Activated CD4-positive, alpha-beta T cell treated with anti-CD3 and anti-CD28 coated beads, Interleukin-2, amount 50 U/mL, for 1 hour (primary cell): ENCODE results near the gene OSBPL7.
A peak's percentile ranks its signal among the peaks of the same experiment; 100 is the strongest.

ENCODE experiments used
- DNase-seq: peaks from one replicate; pipeline ENCODE4 v3.0.0-alpha.2; 2020

Gene OSBPL7

DNA sequence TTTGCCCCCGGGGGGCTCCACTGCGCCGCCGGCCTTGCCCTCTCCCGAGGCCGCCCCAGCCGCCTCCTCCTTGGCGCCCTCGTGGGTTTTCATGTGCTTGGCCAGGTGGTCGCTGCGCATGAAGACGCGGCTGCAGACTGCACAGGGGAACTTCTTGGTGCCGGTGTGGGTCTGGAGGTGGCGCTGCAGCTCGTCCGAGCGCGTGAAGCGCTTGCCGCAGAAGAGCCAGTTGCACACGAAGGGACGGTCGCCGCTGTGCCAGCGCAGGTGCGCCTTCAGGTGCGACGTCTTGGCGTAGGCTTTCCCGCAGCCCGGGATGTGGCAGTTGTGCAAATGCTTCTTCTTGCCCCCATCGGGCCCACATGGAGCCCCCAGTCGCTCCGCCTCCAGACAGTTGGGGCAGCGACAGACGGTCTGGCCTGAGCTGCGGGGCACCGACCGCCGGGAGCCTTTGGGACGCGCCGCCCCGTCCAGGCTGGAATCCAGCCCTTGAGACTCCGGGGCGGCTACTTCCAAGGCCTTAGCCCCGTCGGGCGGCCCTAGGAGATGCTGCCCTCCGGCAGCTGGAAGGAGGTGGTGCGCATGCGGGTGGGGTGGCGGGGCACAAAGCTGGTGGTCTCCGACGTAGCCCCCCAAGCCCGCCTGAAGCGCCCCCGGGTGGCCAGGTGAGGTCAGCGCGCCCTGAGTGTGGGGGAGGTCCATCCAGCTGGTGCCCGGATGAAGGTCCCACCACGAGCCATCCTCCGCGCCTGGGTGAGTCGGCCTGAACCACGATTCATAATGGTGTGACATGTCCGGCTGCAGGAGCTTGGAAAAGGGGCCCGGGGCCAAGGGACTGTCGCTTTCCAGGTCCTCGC, 26.0 kb upstream of the OSBPL7 start:
- DNase-seq = peak; percentile 29

DNA sequence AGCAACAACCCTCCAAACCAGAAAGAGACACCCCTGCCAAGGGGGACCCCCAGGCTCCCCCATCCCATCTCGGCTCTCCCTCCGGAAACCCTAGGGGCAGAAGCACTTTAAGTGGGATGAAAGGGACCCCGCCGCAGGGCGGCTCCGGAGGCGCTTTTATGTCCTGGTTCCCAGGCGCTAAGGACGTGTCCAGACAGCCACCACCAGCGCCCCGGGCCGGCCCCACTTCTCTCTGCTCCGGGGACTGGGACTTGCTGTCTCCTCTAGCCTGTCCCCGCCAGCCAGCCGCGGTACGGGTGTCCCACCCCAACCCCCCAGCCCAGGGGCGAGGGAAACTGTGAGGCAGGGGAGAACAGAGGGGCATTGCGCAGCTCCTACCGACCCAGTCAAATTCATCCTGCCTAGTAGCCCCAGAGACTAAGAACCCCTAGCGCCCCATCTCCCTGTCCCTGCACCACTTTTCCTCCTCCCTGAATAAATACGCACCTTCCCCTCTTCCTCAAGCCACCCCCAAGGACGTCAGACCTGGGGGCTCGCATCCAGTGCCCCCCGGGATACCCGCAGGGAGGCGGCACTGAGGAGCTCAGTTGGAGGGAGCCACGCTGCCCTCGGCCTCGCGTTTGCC, 25.2 kb upstream of the OSBPL7 start:
- DNase-seq = no peak

DNA sequence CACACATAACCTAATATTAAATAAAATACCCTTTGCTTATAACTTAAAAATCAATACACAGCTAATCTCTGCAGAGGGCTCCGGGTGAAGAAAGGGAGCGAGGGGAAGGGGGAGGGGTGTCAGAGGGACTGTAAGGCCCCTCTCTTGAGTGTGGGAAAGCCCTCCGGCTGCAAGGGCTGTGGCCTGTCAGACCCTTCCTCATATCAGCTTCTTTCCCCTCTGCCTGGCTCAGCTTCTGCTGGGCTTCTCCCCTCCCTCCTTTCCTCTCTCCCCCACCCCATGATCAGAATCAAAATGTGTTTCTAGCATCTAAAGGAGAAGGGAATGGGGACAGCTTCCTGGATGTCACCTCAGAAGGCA, 24.1 kb upstream of the OSBPL7 start:
- DNase-seq = no peak

DNA sequence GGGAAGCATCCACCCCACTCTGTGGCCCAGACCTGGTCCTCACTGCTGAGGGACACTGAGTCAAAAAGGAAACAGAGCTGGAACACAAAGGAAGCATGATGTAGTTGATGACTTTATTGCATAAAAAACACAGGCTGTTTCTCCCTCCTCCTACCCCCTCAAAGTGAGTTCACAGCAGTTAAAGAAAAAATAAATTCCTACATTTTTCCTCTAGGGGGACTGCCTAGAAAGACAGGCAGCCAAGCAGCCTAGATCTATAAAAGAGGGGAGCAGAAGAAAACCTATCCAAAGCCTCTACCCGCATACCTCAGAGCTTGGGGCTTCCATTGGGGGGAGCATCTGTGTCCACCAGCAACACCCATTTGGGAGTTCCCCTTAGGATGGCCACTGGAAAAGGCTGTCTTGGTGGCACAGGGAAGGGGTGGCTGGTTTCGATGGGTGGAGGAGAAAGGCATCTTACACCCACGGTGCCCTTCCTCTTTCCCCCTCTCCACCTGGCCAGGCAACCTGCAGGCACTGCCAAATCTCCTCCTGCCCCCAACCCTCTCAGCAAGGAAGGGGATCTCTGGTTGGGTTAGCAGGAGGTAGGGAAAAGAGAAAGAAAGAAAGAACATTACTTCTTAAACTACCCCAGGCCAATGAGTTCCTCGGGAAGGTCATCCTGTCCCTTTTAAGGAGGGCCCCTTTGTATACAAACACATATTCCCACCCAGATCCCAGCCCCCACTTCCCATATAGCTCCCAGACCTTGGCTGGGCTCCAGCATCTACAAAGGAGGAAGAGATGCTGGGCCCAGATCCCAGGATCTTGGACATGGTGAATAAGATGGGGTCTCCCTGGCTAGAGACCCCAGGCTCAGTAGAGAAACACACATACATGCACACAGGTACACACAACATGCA, 23.5 kb upstream of the OSBPL7 start:
- DNase-seq = no peak

DNA sequence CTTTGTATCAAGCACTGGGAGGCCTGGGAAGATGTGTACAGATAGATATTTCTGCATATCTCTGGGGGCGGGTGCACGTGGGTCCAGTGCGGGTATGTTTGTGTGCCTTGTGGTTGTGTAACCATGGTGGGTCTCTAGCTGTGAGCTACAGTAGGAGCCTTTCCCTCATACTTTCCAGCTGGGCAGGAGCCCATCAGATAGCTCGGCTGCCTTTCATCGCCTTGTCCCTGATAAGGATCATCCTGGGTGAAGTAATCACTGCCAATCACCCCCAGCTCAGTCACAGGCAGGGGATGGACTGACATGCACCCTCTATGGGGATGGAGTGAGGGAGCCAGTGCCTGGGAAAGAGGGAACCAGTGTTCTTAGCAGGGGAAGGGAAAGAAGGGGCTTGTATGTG, 22.6 kb upstream of the OSBPL7 start:
- no peak for DNase-seq

DNA sequence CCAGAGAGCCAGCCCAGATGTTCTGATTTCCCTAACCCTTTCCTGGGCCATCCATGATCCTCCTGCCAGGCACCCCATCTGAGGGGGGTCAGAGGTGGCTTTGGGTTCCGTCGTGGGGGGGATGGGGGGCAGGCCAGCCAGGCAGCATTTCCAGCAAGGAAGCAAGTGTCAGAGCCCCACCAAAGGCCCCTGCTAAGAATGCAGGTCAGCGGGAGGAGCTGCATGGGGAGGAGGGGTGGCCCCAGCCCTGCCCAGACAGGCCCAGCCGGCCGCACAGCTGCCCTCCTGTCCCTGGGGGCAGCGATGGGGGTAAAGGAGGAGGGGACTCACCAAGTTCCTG, 21.8 kb upstream of the OSBPL7 start:
- no peak for DNase-seq

DNA sequence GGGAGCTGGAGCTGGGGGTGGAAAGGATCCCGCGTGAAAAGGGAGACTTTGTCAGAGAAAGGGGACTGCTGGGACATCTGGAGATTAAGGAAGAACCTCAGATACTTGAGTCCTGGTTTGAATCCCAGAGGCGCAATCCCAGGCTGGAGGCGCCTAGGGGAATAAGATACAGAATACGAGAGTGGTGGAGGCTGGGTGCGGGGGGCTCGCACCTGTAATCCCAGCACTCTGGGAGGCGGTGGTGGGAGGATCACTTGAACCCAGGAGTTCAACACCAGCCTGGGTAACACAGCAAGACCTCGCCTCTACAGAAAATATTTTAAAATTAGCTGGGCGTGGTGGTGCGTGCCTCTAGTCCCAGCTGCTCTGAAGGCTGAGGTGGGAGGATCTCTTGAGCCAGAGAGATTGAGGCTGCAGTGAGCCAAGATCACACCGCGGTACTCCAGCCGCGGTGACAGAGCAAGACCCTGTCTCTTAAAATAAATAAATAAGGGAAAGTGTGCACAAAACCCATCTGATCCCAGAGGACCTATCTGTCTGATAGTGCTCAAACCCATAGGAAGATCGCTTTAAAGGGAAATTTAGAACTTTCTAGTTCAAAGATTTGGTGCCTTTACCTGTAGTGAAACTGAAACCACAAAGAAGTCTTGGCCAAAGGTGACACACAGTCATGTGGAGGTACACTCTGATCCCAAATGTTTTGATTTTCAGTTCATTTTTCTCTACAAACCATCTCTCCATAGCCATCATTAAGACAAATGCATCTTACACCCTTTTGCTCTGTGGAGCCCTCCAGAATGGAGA, 20.1 kb upstream of the OSBPL7 start:
- no peak for DNase-seq

DNA sequence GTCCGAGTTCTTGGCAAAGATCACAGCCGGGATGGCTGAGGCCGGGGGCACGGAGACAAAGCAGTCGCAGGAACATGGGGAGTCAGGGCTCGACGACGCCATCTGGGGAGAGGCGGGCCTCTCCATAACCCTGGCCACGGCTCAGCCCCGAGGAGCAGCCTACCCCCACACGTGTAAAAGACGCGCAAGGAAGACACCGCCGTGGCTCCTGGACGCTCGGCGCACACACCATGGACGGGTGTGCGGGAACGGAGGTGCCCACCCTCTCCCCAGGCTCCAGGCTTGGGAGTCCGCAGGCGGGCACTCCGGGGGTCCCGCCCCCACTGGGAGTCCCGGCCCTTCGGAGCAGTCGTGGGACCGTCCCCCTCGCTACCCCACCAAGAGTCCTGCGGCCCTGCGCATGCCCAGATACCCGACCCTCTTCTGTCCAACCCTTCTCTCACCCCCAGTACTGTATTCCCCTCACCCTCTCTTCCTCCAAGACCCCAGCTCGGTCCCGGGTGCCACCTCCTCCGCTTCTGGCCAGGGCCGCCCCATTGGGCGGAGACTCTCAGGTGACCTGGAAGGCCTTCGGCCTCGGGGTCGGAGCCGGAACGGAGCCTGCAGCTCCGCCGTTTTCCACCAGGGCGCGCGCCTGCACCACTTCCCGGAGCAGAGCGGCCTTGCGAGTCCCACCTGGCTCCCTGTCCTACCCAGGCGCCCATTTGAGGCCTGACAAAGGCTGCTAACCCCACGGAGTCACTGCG, 19.3 kb upstream of the OSBPL7 start, which contains the start of gene SCRN2:
SCRN2 (minus strand) TSS at position 532 of the 746 bp plus-strand sequence; CDS start at position 102, 430 bp downstream.
- DNase-seq = peak; percentile 84

DNA sequence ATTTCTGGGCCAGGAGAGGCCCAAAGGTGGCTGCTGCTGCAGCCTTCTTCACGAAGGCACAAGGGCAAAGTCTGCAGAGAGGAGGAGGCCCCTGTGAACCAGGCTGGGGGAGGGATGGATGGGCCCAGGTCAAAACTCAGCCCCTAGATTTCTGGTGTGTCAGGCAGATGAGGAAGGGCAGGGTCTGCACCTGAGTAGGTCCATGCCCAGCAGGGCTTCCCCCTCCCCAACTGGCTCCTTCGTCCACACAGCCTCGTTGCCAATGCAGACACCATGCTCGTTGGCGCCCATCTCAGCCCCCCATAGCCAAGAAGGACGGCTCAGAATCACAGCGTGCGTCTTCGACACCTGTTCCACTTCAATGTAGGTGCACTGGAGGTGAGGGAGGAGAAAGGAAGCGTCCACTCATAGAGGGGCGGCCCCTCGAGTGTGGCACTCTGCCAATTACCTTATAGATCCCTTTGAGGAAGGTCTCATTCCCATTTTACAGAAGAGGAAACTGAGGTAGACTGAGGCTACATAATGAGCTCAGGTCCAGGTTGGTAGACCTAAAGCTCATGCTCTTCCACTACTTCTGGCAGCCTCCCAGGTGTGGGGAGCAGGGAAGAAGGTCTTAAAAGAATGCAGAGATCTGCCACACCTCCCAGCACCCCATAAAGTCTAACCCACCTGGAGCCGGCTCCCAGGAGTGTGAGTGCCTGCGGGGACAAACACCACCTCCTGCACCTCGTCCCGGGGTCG, 18.6 kb upstream of the OSBPL7 start:
- DNase-seq = no peak

DNA sequence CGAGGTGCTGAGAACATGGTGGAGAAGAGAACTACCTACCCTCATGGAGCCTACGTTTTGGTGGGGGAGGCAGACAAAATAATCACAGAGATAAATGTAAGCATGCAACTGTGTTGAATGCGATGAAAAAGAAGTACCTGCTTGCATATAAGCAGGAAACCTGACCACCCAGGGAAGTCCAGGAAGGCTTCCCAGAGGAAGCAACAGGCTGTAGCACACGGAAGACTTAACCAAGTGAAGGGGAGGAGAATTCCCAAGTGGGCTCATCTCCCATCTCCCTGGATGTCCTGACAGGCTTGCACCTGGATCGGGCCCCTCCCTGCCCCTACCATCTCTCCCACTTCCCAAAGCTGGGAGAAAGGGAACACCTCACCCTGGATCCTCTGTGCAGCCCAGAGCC, 17.5 kb upstream of the OSBPL7 start:
- DNase-seq = no peak

DNA sequence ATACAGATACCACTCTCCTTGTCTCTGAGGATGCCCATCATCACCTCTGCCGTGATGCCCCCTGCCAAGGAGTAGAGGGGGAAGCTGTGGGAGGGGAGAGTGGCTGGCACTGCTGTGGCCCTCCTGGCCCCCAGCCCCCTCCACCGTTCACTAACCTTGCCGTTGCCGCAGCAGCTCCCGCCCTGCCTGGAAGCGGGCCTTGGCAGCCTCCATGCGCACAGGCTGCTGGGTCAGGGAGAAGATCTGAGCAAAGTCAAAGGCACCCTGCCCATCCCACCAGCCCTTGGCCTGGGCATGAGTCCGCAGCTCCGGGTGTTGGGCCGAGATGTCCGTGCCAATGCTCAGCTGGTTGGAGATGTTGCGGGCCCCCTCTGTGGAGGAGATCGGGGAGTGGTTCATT, 17.0 kb upstream of the OSBPL7 start:
- DNase-seq = no peak

DNA sequence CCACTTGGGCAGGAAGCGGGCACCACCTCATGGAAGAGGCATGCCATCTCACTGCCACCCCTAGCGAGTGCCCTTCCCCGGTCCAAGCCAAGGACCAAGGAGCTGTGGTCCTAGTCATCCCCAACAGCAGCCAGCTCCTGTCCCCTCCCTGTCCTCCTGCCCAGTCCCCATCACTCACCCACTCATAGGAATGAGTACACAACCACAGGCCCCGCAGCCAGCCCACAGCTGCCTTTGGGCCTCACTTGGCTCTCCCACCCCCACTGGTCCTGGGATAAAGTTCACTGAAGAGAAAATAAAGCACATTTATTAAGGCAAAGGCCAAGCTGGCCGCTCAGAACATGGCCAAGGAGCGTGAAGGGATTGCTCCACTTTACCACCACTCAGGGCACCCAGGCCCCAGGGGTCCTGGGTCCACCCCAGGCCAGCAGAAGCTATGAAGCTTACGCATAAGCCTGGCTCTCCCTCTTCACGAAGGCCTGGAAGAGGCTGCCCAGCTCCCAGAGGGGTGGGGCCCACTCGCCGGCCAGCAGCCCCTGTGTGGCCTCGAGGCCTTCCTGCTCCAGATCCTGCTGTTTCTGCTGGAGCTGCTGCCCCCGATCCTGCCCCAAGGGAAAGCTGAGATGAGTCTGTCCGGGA, 15.9 kb upstream of the OSBPL7 start:
- no peak for DNase-seq

DNA sequence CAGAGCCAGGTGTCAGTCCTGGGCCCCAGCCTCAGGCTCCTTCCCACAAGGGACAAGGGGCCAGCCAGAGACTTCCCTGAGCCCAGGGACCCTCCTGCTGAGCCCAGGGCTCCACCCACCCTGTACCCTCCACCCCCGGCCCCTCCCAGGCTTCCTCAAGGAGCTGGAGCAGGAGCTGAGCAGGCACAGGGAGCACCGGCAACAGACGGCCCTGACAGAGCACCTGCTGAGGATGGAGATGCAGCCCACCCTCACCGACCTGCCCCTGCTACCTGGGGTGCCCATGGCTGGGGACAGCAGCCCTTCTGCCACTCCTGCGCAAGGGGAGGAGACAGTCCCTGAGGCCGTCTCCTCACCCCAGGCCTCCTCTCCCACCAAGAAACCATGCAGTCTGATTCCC, 15.0 kb upstream of the OSBPL7 start:
- DNase-seq = no peak

DNA sequence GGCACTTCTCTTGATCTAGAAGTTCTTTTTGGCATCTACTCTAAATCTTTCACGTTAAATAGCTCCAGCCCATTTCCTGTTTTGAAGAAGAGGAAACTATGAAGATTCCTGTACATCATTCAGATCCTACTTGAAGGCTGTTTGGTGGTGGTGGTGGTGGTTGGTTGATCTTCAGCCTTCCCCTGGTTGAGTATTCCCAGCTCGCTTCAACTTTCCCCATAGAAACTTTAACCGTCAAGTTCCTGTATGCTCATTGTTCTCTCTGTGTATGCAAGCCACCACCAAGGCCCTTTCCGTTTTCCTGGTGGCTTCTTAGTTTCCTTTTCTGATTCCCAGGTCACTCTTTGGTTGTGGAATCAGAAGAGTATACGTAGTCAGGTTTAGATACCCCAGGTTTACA, 13.2 kb upstream of the OSBPL7 start:
- DNase-seq = no peak

DNA sequence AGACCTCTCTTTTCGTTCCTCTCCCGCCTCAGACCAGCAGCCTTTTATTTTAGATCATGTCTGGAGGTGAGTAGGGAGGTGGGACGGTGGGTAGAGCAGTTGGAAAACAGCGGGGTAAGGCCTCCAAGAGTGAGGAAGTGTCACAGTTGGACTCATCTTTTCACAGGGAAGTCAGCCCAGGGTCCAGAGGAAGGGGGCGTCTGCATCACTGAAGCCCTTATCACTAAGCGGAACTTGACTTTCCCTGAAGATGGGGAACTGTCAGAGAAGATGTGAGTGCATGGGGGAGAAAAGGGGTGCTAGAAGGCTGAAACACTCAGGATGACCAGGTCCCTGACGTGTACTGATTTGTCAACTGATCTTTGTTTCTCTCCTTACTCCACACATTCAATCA, 10.3 kb upstream of the OSBPL7 start:
- DNase-seq = no peak

DNA sequence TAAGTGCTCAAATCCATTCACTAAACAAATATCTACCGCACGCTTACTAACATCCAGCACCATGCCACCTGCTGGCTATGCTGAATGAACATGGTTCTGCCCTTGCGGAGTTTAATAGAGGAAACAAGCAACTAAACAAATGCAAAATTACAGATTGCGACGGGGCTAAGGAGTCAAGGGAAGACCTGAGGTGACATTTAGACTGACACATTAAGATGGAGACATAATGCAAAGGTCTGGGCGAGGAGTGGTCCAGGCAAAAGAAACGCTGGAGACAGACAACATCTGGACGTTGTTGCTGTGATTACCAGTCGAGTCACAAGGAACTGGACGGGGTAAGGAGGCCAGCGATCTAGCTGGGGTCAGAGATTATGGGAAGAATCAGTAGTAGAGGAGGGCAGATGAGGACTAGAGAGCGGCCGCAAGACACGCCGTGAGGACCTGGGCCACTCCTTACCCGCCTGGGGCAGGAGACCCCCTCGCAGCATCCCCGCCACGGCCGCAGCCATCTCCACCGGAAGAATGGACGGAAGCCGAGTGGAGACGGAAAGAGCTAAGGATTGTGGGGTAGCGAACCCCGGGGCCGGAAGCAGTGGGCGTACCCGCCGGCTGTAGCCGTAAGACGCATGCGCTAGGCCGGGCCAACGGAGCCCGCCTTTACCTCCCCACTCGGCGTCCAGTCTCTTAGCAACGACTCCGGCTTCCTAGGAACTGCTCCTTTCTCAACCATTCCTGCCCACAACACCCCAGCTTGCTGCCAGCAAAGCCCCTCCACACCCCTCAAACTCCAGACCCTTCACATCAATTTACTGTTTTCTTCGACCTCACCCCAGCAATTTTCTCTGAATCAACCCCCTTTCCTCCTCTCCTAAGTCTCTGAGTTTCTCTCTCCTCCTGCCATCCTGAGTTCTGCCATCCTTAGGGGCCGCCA, 9.7 kb upstream of the OSBPL7 start, which contains the start of the genes LRRC46 and MRPL10:
LRRC46 (plus strand) TSS at position 668 of the 931 bp plus-strand sequence. CDS start 320 bp downstream, outside the sequence.
MRPL10 (minus strand) TSS at position 539 of the 931 bp plus-strand sequence; CDS start at position 509, 30 bp downstream.
- peak; percentile 87 for DNase-seq

DNA sequence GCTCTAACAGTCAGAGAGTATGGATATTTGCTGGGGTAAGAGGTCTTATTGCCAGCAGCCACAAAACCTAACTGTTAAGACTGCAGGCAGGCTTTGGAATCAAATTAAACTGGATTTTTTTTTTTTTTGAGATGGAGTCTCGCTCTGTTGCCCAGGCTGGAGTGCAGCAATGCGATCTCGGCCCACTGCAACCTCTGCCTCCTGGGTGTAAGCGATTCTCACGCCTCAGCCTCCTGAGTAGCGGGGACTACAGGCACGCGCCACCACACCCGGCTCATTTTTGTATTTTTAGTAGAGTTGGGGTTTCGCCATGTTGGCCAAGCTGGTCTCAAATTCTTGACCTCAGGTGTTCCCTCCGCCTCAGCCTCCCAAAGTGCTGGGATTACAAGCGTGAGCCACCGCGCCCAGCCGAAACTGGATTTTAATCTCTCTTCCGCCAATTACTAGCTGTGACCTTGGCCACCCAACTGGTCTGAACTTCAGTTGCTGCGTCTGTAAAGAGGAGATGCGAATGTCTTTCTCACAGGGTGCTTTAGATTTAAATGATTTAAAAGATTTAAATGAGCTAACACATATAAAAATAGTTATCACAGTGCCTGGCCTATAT, 8.9 kb upstream of the OSBPL7 start:
- no peak for DNase-seq

DNA sequence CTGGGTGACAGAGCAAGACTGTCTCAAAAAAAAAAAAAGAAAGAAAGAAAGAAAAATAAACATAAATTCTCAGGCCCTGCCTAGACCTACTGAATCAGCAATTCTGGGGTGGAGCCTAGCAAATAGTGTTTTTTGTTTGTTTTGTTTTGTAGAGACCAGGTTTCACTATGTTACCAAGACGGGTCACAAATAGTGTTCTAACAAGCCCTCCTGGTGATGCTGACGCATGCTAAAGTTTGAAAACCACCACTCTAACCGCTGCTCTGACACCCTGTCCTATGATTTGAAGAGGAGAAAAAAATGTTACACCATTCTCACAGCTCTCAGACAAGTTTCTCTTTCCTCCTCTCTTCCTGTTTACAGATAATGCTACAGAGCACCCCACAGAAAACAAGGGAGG, 8.3 kb upstream of the OSBPL7 start:
- peak; percentile 25 for DNase-seq

DNA sequence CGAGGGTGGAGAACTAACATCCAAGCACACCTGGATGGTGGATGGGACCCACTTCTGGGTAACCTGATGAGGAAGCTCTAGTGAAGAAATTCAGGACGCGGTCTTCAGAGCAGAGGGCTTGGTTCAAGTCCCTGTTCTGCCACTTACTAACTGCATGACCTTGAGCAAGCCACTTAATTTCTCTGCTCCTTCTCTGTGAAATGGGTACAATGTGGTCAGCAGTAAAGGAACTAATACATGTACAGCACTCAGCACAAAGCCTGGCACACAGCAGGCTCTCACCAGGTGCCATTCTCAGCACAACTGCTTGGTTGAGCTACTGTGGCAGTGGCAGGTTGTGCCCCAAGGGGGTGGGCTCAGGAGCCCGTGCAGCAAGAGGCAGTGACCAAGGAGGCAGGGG, 1.9 kb upstream of the OSBPL7 start:
- no peak for DNase-seq
